Stimulated activated CD4-positive, alpha-beta T cell treated with anti-CD3 and anti-CD28 coated beads, Interleukin-12 subunit alpha, Interleukin-12 subunit beta, amount 100 ng/mL, for 48 hours (primary cell): ENCODE results near the gene TMEM106A.
"Not testable (repeated sequence)": the region's sequence is repeated elsewhere in the genome, so short reads cannot be mapped to it uniquely, and the experiment has no call there.

ENCODE experiments used
- DNase-seq, 3 donors: peaks; one replicate each; pipeline ENCODE4 v3.0.0-alpha.2; 2020; ENCODE audit warnings: low read depth in 2 of 3, low spot score in 1 of 3

Gene TMEM106A, protein sequence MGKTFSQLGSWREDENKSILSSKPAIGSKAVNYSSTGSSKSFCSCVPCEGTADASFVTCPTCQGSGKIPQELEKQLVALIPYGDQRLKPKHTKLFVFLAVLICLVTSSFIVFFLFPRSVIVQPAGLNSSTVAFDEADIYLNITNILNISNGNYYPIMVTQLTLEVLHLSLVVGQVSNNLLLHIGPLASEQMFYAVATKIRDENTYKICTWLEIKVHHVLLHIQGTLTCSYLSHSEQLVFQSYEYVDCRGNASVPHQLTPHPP

DNA sequence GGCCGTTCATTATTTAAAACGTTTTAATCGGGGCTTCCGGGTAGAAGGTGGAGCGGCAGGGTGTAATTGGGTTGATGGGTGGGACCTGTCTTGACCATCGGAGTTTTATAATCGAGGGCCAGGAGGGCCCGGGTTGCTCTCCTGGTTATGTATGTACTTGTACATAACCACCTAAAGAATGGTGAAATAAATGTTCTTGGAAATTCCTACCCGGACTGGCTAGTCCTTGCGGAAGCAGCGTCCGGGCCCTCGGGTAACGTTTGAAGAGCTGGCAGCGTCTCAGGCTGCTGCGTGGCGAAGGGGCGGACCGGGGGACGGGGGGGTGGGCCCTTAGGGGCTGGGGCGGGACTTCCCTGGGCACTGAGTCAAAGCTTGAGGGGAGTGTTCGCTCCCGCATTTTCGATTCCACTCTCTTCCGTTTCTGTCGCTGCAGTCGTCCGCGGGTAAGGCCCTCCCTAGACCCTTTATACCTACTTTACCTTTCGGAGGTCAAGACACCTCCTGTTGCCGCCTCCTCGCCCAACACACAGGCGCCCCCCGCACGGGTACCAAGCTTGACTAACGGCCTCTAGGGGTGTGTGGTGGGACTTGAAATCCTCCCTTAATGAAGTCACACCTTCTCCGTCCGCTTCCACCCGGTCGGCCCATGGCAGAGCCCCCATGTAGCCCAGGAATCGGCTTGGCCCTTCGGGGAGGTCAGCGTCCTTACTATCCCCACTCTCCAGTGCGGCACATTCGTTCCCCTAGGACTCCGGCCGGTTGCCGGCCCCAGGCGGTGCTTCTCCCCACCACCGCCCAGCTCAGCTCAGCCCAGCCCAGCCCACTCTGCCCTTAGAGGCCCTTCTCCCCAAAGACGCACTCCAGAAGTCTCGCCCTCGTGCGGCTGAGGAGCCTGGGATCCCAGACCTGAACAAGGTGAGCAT lies at the start of gene TMEM106A:
TSS of gene TMEM106A (plus strand) at position 396 of the 923 bp plus-strand sequence. CDS start 1,167 bp downstream, outside the sequence.
- DNase-seq: peak; percentile 52 to 67 (median 58)

DNA sequence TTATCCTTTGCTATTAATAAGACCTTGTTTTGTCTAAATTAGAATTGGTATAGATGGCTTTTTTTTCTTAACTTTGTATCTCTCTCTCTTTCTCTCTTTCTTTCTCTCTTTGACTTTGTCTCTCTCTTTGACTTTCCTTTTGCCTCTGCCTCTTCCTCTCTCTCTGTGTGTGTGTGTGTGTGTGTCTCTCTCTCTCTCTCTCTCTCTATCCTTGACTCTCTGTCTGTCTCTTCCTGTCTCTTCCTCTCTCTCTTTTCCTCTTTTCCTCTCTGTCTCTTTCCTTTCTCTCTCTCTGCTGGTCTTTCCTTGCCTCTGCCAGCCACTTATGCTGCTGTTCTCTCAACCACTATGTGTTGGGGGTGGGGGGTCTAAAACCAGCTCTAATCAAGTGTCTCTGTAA lies 45.7 kb upstream of the TMEM106A start:
- not testable (repeated sequence) for DNase-seq

DNA sequence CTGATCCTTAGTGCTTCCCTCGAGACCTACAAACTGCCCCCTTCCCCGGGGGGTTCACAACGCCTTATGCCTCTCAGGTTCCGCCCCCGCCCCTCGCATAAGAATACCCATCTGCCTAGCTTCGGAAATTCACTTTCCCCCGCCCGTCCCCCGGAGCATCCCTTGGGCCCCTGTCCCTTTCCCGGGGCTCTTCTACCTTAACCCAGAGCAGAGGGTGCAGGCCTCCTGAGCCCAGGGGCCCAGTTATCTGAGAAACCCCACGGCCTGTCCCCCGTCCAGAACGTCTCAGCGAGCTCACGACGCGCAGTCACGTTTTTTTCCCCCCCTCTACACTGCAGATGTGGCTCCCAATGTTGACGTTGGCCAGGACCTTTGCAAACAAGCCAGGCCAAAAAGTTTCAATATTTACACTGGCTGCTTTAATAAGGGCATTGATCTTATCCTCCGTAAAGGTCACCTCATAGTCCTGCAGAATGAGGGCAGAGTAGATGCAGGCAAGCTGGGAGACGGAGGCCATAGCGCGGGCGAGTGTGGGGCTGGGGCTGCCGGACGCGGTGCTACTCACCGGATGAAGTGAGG lies 42.0 kb upstream of the TMEM106A start:
- peak in 1 of 3 donors; percentile 2 for DNase-seq

DNA sequence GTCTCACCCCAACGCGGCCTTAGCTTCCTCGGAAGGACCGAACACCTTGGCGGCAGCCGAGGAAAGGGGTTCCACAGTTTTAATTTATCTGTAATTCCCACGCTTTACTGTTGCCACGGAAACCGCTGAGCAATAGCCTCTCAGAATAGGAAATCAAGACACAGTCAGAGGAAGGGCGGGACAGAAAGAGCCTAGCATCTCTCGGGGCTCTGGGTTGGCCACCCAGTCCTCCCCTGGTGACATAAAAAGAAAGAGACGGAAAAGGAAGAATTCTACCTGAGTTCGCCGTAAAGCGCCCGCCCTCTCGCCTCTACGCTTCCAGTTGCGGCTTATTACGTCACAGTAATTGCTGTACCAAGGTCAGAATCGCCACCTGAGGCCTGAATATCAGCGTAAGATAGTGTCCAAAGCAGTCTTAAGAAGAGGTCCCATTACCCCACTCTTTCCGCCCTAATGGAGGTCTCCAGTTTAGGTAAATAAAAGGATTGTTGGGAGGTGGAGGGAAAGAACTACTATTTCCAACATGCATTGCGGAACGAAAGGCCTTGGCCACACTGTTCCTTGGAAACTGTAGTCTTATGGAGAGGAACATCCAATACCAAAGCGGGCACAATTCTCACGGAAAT lies 41.4 kb upstream of the TMEM106A start:
- DNase-seq: peak; percentile 80 to 84 (median 82)

DNA sequence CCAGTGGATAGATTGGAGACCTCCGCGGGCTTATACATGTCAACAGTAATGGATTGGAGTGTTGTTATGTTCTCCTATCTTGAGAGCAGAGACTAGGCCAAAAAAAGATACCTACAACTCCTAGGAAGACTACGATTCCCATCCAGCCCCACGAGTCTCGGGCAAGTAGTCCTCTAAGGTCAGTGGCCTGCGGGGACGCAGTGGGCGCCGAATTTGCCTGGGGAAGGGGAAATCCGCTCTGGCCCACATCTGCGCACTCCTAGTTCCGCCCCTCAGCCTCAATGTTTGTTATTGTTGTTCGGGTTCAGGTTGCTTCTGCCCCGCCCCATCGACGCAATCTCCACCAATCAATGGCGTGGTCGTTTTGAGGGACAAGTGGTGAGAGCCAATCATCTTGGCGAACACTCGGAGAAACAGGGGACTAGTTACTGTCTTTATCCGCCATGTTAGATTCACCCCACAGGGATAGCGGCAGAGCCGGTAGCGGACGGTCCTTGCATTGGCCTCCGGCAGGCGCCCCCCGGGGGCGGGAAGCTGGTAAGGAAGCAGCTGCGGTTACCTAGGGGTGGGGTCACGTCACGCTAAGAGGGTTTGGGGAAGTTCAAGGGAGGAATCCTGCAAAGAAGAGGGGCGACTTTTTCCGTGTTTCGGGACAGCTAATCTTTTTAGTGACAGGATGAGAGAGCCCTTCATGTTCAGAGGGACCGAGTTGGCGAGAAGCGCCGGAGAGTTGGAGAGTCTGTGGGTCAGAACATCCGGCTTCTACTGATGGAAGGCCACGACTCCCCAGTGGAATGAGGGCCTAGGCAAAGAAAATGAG lies 40.7 kb upstream of the TMEM106A start, which contains the start of gene NBR1:
TSS of gene NBR1 (plus strand) at position 449 of the 820 bp plus-strand sequence. CDS start 4,586 bp downstream, outside the sequence.
- DNase-seq: peak; percentile 88 to 97 (median 95)

DNA sequence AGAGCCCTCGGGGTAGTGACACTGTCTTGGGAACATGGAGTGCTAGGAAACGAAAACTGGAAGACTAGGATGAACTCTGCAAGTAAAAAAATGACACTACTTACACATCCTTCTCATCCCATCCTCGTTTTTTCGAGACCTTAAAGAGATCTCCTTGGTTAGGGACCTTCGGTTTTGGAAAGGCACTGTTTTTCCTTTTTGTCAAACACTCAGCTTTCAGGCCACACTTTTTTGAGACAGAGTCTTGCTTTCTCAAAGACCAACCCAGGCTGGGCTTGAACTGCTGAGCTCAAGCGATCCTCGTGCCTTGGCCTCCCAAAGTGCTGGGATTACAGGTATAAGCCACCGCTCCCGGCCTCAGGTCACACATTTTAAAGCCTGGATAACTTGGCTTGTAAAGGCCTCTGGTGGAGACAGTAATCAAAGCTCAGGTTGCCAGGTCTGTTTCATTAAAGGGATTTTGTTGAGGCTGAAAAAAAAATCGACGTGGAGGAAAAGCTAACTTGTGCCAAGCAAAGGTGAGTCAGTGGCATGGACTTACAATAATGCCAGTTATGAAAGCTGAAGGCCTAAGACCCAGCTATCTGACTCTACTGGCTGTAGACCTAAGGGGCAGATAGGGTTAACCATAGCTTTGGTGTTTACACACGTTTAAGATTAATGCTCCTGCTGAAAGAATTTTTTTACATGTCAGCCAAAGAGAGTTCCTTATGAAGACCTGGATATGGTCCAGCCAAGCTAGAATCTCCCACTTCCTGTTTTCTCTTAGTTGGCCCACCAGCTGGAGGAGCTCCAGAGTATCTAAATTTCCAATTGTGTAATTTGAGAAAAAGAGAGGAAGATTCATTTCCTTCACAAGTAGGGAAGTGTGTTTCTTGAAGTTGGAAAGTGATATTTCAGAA lies 39.8 kb upstream of the TMEM106A start:
- no peak for DNase-seq

DNA sequence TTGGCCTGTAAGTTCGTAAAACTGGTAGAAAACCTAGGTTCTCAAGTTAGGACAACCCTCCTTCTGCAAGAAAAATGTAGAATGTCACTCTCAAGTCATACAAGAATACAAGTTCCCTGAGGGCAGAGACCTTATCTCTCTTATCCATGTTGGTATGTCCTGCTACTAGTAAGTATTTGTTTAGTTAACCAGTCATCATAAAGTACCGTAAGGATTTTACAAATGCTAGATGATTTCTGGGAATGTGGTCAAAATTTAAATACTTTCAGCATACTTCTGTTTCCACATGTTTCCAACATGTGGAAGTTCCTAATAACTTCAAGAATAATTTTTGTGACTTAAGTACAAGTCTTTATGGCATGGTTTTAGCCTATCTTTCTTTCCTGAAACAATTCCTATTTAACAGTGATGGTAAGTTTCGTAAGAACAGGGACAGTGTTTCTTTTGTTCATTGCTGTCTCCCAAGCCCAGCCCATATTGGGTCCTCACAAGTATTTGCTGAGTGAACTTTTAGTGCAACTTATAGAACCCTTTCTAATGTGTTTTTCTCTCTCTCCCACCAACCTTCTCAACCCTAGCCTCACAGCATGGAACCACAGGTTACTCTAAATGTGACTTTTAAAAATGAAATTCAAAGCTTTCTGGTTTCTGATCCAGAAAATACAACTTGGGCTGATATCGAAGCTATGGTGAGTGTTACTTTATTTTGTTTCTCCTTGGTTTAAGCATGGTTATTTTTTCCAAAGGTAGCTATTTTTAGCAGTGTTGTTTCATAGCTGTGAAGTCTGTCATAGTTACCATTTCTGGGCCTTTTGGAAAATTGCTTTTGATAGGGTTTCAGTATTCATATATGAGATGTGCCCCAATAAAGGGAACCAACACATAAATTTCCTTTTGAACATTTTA lies 36.2 kb upstream of the TMEM106A start:
- no peak for DNase-seq

DNA sequence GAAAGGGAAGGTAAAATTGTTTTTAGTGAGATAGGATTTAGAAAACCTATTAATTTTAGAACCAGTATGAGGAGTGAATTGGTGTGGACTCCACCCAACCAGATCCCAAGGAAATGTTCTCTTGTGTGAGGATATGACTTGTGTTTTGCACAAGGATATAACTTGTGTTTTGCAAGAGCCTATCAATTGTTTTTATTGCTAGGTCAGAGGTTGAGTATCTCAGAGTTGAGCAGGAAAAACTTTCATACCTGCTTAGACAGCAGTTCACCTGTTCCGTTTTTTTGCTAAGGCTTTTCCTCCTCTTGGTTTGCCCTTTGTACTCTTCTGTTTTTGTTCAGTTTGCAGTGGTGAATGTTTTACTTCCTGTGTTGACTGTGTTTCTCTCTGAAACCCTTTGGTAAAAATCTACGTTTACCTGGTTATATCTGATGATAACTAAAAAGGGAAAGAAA lies 35.5 kb upstream of the TMEM106A start:
- DNase-seq: no peak

DNA sequence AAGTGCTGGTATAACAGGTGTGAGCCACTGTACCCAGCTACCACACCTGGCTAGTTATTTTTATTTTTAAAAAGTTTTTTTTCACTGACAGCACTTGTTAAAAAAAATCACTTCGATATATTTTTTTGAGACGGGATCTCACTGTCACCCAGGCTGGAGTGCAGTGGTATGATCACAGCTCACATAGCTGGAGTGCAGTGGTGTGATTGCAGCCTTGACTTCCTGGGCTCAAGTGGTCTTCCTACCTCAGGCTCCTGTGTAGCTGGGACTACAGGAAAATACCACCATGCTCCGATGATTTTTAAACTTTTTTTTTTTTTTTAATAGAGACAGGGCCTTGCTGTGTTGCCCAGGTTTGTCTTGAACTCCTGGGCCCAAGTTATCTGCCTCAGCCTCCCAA lies 27.8 kb upstream of the TMEM106A start:
- DNase-seq: no peak

DNA sequence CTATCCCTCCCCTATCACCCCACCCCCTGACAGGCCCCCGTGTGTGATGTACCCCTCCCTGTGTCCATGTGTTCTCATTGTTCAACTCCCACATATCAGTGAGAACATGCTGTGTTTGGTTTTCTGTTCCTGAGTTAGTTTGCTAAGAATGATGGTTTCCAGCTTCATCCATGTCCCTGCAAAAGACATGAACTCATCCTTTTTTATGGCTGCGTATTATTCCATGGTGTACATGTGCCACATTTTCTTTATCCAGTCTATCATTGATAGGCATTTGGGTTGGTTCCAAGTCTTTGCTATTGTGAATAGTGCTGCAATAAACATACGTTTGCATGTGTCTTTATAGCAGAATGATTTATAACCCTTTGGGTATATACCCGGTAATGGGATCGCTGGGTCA lies 25.0 kb upstream of the TMEM106A start:
- not testable (repeated sequence) for DNase-seq

DNA sequence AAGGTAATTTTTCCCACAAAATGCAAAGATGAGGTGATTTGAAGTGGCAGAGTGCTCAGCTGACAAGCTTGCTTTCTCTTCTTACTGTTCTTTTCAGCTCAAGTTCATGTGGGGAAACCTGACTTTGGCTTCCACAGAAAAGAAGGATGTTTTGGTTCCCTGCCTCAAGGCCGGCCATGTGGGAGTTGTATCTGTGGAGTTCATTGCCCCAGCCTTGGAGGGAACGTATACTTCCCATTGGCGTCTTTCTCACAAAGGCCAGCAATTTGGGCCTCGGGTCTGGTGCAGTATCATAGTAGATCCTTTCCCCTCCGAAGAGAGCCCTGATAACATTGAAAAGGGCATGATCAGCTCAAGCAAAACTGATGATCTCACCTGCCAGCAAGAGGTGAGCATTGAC lies 18.4 kb upstream of the TMEM106A start:
- DNase-seq: no peak

DNA sequence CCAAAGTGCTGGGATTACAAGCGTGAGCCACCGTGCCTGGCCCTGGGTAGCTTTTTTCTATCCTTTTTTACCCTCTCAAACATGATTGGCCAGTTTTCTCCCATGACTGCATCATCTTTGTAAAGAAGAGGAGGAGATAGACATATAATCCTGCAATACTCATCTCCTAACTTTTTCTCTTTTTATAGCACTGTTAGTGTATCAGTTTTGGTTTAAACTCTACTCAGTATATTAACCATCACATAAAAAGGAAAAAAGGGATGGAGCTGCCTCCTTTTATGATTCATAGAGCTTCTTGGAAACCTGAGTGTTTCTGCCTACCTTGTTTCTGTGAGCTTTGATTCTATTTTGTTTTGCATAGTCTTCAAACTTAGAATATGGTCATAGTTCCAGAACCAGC lies 12.0 kb upstream of the TMEM106A start:
- no peak for DNase-seq

DNA sequence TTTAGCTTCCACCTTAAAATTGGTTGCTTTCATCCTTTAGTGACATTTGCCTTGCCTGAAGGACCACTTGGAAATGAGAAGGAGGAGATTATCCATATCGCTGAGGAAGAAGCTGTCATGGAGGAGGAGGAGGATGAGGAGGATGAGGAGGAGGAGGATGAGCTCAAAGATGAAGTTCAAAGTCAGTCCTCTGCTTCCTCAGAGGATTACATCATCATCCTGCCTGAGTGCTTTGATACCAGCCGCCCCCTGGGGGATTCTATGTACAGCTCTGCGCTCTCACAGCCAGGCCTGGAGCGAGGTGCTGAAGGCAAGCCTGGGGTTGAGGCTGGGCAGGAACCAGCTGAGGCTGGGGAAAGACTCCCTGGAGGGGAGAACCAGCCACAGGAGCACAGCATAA lies 11.5 kb upstream of the TMEM106A start:
- DNase-seq: no peak

DNA sequence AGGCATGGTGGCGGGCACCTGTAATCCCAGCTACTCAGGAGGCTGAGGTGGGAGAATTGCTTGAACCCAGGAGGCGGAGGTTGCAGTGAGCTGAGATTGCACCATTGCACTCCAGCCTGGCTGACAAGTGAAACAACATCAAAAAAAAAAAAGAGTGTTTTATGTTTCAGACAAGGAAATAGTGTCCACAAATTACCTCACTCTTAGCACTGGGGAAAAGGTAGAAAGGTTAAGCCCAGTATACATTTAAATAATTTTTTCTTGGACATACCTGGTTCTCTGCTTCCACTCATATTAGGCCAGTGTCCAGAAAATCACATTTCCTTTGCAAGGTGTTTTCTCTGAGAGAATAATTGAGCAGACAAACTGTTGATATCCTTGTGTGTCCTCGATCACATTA lies 8.7 kb upstream of the TMEM106A start:
- not testable (repeated sequence) for DNase-seq

DNA sequence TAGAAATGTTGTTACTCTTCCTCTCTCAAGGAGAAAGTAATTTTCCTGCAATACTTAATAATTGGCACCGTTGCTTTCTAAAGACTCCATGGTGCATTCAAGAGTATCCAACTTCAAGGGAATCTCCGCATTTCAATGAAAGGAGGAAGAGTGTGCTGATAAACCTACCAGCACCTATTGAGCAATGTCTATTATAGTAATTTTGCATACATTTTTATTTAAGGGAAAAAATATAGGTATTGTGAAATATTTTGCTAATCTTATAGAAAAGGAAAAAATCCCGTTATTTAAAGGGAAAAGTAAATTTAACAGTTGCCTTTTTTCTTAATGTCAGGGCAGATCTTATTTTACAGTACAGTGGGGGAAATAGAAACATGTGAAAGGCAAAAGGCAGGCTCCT lies 1.1 kb upstream of the TMEM106A start:
- DNase-seq: no peak

DNA sequence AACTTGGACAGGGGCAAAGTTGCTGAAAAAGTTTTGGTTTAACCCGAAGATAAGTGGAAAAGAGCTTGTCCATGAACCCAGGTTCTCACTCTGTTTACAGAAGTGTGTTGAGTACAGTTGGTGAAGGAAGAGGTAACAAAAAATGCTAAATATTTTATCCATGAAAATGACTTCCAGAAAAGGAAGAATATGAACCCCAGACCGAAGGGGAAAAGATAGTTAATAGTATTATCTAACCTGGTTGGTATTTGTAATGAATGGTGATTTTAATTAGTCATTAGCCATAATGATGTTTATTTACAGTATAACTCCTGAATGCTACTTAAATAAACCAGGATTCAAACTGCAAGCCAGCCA lies 574 bp upstream of the TMEM106A start:
- DNase-seq: no peak

DNA sequence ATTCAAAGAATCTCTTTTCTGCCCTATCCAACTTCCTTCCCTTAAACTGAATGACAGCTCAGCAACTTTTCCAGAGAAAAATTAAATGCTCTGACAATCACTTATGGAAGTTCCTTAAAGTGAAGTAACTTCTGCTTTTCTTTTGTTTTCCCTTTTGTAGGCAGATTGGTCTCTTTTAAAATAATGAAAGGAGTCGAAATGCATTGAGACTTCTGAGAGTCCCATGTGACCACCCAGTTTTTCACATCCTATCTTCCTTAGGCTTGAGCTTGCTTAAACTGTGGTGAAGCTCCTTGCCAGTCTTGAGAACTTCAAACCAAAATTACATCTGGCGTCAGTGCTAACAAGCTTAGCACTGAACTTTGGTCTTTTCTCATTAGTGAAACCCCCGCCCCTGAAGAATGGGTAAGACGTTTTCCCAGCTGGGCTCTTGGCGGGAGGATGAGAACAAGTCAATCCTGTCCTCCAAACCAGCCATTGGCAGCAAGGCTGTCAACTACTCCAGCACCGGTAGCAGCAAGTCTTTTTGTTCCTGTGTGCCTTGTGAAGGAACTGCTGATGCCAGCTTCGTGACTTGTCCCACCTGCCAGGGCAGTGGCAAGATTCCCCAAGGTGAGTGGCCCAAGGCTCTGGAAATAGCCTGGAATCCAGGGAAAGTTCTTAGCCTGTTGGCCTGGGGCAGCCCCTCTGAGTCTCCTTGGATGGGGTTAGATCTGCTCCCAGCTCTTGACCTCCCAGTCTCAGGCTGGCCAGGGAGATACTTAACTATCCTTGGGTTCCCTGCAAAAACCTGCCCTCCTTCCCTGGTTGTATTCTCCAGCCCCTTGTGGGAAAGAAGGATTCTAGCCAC lies 1.2 kb downstream of the TMEM106A start:
- no peak for DNase-seq
